GM19438 (cell line): ENCODE results near the gene POLL.
A peak's percentile ranks its signal among the peaks of the same experiment; 100 is the strongest.

Source experiments
- ATAC-seq: cut with Tn5 transposase; IDR thresholded peaks from one replicate; pipeline ENCODE4 v1.9.1; 2021; ENCODE audit warnings: low read depth; ENCODE audit not compliant: unreplicated experiment

The POLL gene

DNA sequence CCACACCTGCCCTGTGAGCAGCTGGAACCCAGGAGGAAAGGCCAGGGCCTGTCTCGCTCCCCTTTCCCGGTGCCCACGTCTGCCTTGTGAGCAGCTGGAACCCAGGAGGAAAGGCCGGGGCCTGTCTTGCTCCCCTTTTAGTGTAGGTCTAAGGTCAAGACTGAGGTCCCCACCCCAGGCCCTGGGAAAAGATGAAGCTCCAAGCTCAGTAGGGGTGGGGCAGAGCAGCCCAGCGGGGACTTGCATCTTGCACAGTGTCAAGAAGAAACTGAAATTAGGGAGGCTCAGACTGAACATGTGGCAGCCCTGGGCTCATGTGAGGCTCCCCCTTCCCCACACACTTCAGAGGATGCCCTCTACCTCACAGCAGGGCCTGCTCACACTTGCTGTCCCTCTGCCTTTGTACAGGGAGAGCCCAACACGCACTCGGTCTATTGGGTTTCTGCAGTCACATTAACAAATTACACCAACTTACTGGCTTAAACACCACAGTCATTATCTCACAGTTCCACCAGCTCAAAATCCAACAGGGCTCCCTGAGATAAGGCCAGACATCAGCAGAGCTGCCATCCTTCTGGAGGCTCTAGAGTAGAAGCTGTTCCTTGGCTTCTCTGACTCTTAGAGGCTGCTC lies 12.4 kb downstream of the POLL start:
- ATAC-seq = no peak

DNA sequence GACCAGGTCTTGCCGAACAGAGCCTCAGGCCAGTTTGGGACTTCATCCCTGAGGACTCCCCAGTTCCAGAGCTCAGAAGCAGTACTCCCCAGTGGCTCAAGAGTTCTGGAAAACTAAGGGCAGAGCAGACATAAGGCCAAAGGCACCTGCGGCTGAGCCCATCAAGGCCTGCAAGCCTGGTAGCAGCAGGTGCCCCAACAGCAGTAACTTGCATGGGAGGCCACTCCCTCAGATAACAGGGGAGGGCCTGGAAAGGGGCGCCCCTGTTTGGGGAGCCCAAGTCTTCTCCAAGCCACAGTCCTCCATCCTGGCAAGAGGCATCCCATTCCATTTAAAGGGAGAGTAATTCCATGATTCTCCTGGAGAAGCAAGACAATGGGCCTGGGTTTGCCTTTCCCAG lies 13.0 kb downstream of the POLL start:
- ATAC-seq = no peak

DNA sequence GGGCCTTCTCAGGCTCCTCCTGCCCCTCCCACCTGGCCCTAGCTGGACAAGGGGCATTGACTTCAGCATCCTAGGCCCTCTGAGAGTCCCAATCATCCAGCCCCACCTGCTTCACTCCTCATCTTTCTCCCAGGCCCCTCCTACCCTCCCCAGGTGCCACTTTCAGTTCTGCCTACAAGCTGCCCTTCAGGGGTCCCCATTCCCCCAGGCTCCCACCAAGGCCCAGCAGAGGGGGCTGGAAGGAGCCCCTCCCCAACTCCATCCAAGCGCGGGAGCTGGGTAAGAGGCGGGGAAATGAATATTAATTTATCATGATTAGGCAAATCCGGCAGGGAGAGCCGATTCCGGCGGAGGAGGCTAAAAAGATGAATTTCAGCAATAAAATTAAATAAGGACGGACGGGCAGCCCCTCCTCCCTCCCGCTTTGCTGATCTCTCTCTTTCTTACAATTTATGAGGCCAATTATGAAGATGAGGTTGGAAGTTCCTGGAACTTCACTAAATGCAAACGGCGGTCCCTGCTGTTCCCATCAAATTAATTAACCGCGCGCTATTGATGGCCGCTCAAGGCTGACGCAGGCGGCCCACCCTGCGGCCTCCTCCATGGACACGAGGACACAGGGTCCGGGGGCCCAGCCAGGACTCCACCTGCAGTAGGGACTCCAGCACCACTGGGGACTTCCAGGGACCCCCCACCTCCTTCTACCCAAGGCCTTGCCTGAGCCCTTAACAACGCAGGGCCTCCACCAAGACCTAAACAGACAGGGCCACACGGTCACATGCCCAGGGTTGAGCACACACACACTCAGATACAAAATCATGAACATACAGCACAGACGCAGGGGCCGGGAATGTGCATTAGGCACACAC lies 13.9 kb downstream of the POLL start:
- ATAC-seq = no peak

DNA sequence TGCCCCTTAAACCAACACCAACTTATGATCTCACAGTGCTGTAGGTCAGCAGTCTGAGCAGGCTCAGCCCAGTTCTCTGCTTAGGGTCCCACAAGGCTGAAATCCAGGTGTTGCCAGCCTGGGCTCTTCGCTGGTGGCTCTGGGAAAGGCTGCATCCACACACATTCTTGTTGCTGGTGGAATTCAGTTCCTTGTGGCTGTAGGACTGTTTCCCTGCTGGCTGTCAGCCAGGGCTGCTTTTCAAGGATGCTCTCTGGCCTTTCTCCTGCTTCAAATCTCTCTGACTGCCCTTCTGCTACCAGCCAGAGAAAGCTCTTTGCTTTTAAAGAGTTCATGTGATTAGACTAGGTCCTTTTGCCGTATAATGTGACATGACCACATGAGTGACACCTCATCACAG lies 15.3 kb downstream of the POLL start:
- no peak for ATAC-seq

DNA sequence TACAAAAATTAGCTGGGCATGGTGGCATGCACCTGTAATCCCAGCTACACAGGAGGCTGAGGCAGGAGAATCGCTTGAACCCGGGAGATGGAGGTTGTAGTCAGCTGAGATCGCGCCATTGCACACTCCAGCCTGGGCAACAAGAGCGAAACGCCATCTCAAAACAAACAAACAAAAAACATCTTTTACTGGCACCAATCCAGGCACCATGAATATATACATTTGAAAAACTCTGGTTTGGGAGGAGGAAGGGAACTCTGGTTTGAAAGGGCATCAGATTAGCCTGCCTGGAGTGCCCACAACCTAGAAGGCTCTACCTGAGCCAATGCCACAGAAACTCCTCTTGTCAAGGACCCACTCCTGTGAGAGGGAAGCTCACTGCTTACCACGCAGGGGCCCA lies 15.9 kb downstream of the POLL start:
- ATAC-seq = no peak

DNA sequence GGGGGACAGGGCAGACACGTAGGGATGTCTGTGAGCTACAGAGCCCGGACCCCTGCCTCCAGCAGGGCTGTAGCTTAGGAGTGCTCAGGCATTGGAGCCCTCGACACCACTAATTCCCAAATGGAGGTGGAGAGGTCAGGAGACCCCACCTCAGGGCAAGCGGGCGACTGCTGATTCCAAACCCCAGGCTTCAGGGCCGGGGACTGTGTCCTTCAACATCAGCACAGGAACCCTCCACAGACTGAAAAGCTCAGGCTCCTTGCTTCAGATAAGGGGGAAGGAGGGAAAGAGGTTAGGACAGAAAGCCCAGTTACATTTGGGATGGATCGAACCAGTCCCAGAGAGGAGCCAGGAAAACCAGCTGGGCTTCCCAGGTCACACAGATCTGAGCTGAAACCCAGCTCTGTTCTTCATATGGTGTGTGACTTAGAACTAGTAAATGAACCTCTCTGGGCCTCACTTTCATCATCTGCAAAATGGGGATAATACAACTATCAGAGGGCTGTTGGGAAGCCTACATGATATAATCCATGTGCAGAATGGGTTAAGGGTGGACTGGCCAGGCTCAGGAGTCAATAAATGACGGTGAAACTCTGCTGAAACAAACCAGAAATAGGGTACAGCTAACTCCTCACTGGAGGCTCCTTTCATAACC lies 16.7 kb downstream of the POLL start:
- no peak for ATAC-seq

DNA sequence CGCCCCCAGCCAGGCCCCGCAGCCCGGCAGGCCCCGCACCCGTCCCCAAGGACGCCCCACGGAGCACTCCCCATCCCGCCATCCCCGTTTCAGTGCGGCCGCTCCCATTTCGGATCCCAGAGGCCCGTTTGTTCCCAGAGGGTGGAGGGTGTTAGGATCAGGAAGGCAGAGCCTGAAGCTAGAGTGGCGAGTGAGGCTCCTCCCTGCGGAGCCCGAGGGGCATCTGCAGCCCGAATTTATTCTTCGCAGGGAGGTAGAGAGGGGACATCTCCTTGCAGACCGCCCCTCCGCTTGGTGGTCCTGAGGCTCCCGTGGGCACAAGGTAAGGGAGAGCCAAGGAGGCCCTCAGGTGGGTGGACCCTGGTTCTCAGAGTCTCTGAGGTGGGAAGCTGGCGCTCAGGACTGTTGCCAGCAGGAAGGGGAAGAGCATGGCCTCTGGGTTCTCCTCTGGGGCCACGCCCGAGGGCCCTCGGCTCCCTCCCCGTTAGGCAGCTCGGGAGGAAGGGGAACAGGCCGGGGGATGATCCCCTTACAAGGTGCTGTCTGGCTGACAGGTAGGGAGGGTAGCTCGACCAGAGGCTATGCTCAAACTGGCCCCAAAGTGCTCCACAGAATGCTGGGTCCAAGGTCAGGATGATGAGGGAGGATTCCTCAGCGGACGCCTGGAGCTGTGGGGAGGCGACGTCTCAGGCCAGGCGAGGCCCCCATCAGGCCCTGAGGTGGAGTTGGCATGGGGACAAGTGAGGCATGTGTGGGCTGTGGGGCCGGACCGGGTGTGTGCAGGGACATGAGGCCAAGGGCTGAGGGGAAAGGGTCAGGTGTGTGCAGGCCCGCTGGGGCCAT lies 17.4 kb downstream of the POLL start:
- ATAC-seq = peak; percentile 10

DNA sequence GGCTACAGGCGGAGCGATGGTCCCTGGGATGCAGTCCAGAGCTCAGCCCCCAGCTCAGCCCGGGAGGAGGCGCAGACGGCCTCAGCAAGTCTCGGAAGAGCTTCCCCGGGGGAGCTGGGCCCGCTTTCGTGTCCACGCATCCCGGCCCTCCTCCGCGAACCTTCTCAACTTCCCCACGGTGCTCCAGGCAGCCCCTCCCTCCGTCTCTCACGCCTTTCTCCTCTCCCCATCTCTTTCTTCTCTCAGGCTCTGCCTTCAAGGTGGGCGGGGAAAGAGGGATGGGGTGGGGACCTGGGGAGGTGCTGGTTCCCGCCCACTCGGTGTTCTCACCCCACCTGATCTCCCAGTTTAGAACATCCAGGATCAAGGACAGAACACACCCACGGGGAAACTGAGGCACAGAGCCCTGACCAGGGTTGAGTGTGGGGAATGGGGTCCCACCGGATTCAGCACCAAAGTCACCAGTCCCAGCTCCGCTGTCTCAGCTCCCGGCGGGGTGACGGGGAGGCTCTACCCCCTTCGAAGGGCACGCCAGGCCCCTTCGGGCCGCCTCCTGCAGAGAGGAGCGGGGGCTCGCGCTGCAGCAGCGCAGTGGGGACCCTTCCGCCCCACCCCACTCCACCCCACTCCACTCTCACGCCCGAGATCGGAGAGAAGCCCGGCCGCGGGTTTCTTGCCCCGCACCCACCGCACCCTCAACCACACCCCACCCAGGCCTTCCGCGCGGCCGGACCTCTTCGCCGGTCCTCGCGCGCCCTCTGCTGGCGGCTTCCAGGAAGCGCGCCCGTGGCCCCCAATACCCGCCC lies 18.2 kb downstream of the POLL start:
- ATAC-seq = peak; percentile 70

DNA sequence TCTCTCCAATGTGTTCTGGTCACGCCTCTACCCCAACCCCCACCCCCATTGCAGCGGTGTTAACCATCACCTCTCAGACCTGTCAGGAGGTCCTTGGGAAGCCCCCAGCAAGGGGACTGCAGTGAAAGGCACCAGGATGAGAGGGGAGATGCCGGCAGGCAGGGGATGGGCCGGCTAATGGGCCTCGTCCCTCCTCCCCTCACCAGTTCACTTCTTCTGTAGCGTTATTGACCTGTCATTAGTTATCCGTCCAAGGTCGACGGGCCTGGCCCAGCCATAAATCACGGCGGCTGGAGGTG lies 18.8 kb downstream of the POLL start:
- ATAC-seq = no peak

DNA sequence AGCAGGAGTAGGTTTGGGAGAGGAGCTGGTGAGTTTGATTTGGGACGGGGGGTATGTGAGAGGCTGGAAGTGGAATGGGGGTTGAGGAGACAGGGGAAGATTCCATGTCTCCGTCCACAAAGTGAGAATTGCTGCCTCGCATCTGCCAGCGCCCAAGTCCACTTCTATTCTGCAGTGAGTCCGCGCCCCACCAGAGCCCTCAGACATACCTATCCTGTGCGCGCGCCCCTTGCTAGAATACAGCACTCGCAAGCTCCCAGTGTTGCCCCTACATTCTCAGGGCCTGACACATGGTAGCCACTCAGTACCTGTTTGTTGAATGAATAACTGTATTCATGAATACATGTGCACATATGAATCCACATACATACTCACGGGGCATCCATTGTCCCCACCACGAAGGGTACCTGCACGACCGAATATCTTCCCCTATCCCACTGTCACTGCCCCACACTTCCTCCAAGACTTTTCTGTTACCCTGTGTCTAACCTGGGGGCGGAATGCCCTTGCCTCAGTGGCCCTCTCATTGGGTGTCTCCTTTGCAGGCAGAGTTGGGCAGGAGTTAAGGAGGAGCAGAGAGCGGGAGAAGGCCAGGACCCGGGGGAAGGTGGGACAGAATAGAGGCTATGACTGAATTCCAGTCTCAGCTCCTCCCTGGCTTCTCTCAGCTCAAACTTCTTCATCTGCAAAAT lies 19.9 kb downstream of the POLL start:
- ATAC-seq = no peak

DNA sequence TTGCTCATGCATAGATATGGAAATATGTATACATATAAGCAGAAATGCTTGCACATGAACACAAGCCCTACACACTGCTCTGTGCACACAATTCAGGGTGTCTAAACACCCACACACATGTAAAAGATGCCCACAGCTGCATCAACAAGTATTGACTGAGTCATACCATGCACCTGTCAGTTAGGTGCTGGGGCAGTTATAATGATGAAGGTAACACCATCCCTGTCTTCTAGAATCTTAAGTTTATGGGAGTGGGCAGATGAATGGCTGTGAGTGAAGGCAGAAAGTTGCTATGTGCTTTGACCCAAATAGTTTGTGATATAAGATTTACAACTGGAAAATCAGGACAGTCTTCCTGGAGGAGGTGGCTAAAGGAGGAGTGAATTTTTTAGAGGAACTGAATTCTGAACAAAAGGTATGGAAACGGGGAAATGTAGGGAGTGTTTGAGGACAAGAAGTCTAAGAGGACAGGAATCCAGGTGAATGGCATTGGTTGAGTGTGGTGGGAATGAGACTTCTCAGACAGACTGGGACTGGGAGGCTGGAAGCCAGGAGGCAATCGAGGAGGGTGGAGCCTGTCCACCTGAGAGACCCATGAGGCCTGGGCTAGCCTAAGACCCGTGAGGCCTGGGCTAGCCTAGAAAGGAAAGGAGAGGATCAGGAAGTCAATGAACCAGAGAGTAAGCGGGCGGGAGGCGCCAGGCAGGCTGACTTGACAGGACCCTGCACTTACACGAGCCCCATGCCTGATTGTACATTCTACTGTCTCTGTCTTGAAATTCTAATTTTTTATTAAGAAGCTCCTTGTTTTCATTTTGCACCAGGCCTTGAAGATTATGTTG lies 20.7 kb downstream of the POLL start:
- ATAC-seq = no peak

DNA sequence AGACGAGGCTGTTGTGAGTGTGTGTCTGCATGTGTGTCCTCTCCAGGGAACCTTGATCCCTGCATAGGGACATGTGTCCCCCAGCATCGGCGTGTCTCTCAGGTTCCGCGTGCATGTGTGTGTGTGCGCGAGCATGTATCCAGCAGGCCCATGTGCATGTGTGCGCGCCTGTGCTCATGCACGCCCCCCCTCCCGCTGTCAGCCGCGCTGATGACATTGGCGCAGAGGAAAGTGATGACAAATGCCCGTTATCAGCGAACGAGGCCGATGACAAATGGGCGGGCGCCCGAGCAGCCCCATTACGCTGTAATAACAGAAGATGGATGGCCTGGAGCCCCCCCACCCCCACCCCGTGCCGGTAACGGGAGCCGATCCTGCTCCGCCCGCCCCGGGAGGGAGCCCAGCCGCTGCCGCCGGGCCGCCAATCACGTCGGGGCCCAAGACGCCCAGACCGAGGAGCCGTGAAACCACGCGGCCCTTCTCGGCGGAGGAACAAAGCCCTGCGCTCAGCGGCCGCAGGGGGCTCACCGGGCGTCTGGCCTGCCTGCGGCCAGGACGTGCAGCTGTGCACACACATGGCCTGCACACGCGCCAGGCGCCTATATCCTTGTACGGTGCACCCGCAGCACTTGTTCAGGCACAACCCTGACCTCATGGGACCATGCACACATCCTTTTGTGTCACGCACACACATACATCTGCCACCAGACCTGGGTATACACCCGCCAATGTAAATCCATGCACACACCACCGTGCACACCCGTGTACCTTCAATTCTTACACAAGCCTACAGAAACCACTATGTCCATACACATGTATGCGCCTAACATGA lies 21.5 kb downstream of the POLL start:
- ATAC-seq = no peak

DNA sequence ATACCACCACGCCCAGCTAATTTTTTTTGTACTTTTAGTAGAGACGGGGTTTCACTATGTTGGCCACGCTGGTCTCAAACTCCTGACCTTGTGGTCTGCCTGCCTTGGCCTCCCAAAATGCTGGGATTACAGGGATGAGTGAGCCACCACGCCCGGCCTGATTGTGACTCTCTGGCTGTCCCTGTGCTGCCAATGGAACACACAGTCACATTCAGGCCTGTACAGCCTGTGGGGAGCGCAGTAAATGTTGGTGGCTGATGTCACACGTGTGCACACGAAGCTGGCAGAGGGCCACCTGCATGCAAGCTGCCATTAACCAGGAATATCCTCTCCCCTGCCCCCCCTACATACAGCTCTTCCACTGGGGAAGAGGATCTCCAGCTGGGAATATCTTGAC lies 22.1 kb downstream of the POLL start:
- ATAC-seq = no peak

DNA sequence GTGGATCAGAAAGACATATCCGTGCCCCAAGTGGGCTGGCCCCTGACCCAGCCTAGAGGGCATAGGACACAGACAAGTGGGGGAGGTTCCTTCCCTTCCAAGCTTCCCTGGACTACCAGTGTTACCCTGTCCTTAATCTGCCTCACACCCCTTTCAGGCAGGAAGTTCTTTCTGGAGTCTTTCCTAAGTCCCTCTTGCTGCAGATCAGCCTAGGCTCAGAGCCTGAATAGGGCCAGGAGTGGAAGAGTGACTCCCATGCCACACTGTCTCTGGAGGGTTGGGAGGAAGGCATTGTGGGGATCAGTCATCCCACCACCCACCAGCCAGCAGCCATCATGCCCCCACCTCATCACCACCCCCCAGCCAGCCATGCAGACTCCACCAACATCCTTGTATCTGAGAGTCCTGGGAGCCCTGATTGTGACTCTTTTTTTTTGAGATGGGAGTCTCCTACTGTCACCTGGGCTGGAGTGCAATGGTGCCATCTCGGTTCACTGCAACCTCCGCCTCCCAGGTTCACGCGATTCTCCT lies 22.6 kb downstream of the POLL start:
- ATAC-seq = no peak

DNA sequence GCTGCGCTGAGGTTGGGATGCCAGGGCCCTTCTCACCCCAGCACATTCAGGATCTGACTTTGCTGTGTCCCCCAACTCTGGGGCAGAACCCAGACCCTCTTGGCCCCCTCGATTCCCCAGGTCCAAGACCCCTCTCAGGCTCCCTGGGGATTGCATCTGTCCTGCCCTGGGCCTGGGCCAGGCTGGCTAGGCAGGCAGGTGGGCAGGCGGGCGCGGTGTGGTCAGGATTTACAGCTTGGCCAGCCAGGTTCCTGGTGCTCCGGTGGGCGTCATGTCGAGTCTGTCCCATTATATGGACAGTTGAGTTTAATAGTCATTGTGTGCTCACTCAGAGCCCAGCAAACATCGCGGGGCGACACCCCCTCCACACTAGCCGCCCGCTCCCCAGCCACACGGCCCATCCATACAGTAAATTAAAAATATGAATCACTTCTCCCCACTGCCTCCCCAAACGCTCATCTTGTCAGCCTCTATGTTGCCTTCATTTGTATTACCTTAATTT lies 23.5 kb downstream of the POLL start:
- ATAC-seq = no peak

DNA sequence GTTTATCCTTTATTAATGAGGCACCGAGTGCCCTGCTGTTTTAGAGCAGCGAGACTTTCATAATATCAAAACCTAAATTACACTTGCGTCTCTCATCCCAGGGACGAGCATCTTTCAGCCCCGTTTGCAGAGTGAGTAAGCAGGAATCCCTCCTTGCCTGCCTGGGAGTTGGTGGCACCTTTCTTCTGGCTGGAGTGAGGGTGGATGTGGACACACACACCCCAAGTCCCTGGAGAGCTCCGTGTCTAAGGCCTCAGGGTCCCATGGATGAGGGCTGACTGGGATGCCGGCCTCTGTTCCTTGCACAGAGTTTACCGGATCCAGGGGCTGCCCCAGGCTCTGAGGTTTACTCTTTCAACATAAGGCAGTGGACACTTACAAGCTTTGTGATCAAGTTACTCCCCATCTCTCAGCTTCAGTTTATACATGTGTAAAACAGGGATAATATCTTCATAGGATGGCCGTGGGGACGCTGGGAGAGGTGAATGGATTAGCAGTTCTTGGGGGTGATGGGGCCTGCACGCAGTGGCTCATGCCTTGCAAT lies 24.5 kb downstream of the POLL start:
- no peak for ATAC-seq

DNA sequence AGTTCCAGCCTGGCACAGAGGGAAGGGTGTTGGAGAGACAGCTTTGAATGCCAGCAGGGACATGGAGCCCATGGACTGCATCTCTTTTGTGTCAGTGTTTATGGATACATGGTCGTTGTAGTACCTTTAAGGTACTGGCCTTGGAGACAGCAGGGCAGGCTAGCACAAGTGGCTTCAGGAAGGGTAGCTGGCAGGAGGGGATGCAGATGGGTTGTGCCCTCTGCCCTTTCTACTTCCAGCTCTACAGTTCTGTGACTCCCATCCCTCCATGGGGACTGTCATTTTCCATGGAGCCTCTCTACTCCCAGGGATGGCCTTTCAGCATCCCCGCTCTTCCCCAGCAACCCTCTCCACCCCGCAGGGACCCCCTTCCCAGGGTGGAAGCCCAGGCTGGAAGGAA lies 25.1 kb downstream of the POLL start:
- no peak for ATAC-seq
